GM13977 (cell line): ENCODE data around the gene TCERG1.

Experiments
- DNase-seq: peaks from one replicate; pipeline ENCODE4 v3.0.0; 2012; ENCODE audit warnings: low spot score
- in situ Hi-C: fragments of 300-500 bp; cut with MboI; formaldehyde crosslinking; loops from one replicate; pipeline ENCODE4 v1.12.0; 2022; ENCODE audit warnings: low sequenced_read_pairs, low pct_unique_long_range_greater_than_20kb, mixed read lengths, inconsistent platforms; ENCODE audit not compliant: unreplicated experiment
- TF ChIP-seq, protein P1 (sequence below): IDR thresholded peaks from 2 replicates; pipeline ENCODE4 v1.5.1; 2012; ENCODE audit warnings: mild to moderate bottlenecking, control low read depth; ENCODE audit not compliant: insufficient read depth; ENCODE audit errors: extremely low read depth, missing control alignments

Gene TCERG1

DNA sequence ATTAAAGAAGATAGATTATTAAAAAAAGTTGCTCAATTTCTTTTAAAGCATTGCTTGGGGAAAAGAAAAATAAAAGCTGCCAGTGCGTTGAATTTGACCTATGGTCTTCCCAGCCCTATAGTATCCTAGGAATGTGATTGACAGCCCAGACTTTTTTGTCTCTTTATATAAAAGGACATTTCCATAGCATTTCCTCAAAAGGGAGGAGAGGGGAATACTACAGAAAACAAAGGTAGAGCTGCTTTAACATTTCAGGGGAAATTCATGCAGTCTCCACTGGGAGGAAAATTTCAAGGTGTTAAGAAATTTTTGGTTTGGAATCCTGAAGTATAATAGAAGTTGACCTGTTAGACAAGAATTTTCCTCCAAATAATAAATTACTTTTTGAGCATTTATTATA lies 86.7 kb downstream of the TCERG1 start:
- TF ChIP-seq, protein P1, sequence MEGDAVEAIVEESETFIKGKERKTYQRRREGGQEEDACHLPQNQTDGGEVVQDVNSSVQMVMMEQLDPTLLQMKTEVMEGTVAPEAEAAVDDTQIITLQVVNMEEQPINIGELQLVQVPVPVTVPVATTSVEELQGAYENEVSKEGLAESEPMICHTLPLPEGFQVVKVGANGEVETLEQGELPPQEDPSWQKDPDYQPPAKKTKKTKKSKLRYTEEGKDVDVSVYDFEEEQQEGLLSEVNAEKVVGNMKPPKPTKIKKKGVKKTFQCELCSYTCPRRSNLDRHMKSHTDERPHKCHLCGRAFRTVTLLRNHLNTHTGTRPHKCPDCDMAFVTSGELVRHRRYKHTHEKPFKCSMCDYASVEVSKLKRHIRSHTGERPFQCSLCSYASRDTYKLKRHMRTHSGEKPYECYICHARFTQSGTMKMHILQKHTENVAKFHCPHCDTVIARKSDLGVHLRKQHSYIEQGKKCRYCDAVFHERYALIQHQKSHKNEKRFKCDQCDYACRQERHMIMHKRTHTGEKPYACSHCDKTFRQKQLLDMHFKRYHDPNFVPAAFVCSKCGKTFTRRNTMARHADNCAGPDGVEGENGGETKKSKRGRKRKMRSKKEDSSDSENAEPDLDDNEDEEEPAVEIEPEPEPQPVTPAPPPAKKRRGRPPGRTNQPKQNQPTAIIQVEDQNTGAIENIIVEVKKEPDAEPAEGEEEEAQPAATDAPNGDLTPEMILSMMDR, result no peak
- in situ Hi-C loops, result loop anchor here (25.0 kb wide), 1 partner anchor 653 kb away; no protein-coding TSS in a partner anchor

DNA sequence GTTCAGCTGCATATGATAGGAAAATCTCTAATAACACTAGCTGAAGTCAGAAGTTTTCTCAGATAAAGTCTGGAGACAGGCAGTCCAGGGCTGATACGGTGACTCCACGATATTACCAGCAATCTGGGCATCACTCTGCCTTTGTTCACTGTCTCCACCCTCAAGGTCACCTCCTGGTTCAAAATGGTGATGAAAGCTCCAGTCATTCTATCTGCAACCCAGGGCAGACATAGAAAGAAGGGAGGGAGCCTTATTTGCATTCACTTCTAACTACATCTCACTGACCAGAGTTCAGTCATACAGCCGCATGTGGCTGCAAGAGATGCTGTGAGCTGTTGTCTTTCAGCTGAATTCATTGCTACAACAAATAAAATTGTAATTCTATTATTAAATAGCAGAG lies 91.3 kb downstream of the TCERG1 start:
- DNase-seq, result no peak
- in situ Hi-C loops, result loop anchor here (25.0 kb wide), 1 partner anchor 649 kb away; no protein-coding TSS in a partner anchor
- TF ChIP-seq, protein P1, result no peak

More for the DNA sequence above, 86.7 kb downstream of the TCERG1 start:
- DNase-seq, result no peak

DNA sequence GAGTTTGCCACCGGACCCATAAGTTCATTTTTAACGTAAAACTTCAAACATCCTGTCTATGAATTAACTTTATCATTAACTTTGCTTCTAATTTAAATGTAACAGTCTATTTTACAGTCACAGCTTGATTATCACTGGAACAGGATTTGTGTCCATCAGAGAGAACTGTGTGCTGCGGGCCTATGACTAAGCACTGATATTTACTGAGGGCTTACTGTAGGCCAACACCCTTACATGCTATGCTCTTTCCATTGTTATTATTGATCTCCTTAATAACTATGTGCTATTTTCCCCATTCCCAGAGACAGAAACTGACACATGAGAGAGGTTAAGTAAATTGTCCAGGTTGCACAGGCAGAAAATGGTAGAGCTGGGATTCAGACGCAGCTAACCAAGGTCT lies 92.8 kb downstream of the TCERG1 start:
- TF ChIP-seq, protein P1, result no peak
- in situ Hi-C loops, result loop anchor here (10.0 to 25.0 kb wide), 2 partner anchors 425 to 647 kb away; no protein-coding TSS in a partner anchor
- DNase-seq, result no peak

DNA sequence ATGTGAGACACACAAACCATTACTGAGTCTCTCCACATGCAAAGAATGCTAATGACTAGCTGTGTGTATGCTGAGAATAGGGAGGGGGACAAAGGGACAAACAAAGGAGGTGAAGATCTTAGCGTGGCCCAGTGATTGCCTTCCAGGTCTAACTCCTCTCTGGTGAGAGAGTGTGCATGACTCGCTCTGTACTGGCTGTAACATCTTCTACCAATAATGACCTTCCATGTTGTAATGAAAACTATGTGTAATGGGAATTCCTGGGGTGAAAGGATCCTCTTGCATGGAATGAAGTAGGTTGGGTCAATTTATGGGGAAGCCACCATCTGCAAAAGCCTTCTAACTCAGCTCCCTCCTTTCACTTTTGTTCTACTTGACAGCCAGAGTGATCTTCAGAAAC lies 93.3 kb downstream of the TCERG1 start:
- DNase-seq, result no peak
- TF ChIP-seq, protein P1, result no peak
- in situ Hi-C loops, result loop anchor here (10.0 to 25.0 kb wide), 2 partner anchors 424 to 647 kb away; no protein-coding TSS in a partner anchor

DNA sequence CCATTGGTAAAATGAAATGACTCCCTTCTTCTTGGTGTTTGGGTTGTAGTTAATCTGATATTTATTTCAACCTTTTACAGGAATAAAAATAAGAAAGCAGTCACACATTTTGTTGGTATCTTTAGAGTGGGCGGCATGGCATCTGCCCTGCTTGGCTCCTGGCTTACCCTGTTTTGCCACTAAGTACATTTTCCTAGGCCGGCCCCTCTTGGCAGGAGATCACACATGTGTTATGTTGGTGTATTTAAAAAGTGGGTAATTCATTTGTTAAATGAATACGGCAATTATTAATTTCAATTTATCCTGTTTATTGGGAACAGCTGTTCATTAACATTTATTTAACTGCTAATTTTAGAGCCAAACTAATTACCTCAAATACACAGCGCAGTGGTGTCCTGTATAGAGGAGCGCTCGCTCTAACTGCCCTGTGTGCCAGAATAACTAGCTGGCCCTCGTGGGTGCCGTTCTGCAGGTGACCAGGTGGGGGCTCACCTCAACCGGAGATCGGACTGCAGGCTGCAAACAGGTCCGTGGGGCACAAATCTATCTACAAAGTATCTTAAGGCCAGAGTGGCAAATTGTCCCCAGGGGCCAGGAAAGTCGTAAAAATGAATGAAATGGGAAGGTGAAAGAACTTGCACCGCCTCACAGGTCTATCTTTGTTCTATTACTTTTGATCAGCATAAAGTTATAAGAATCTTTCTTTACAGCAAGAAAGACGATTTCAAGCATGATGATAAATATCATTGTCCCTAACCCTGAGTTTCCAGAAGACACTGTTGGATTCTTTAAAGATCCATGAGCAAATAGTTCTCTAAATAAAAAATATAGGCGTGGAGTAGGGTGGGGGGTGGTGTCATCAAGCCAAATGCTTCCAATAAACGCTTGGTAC lies 95.1 kb downstream of the TCERG1 start:
- DNase-seq, result peak; percentile 59
- TF ChIP-seq, protein P1, result peak; percentile 91
- in situ Hi-C loops, result loop anchor here (10.0 to 25.0 kb wide), 2 partner anchors 423 to 645 kb away; no protein-coding TSS in a partner anchor

DNA sequence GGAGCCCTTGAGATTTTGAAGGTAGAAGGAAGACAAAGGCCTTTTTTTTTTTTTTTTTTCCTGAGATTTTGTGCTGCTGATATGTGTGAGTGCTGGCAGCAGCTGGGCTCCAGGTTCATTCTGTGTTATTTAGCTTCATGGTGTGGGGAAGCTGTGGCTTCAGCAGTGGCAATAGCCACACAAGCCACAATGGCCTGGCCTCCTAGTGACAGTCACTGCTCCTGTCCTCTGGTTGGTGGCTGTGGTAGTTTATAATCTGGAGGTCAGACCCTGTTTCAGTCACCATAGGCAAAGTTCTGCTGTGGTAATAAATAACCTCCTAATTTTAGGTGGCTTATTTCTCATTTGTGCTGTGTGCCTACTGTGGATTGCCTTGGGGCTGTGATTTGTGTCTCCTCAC lies 97.1 kb downstream of the TCERG1 start:
- TF ChIP-seq, protein P1, result no peak
- no peak for DNase-seq
- in situ Hi-C loops, result loop anchor here (10.0 to 25.0 kb wide), 2 partner anchors 421 to 643 kb away; no protein-coding TSS in a partner anchor
